NB4 (cell line): ENCODE data around the gene PRUNE2.
A peak's percentile ranks its signal among the peaks of the same experiment; 100 is the strongest.

Source experiments
- DNase-seq: peaks from one replicate; pipeline ENCODE4 v3.0.0; 2010; ENCODE audit warnings: low read depth
- H3K4me3 ChIP-seq: one replicate; pipeline ENCODE4 v1.5.1; 2011; ENCODE audit warnings: mild to moderate bottlenecking, low read depth, low read length, moderate library complexity
- MYC ChIP-seq: IDR thresholded peaks from 2 replicates; pipeline ENCODE4 v1.6.1; 2011; ENCODE audit warnings: low read depth, low read length
- POLR2A ChIP-seq: IDR thresholded peaks from 2 replicates; pipeline ENCODE4 v1.6.1; 2011; ENCODE audit warnings: mild to moderate bottlenecking; ENCODE audit not compliant: insufficient read length; ENCODE audit errors: extremely low read depth
- TF ChIP-seq, protein P1 (sequence below): IDR thresholded peaks from one replicate; pipeline ENCODE4 v1.5.1; 2012; ENCODE audit warnings: low read depth, low read length
- TF ChIP-seq, protein P2 (sequence below): IDR thresholded peaks from 2 replicates; pipeline ENCODE4 v1.6.1; 2011; ENCODE audit warnings: low read depth, low read length

PRUNE2 gene

DNA sequence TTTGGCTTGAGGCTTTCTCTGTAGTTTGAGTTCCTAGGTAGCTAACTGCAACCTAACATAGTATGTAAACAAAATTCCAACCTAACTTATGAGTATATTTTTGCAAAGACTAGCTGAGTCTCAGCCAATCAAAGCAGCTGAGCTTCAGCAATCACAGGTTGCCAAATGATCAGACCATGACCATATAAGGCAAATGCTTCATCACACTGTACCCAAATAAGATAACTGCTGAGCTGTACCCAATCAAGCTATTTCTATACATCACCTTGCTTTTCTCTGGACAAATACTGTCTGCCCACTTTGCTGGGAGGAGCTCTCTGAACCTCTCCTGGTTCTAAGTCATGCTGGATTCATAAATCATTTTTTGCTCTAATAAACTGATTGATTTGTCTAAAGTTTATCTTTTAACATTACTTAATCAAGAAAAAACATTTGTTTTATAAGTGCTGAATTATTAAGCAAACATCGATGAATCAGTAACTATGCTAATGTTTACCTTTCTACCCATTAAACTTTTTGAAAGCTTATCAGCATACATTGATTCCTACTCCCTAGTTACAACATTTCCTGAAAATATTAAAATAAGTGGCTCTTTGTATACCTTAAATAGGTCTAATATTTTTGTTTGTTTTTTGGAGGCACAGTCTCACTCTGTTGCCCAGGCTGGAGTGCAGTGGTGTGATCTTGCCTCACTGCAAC lies 271.4 kb downstream of the PRUNE2 start:
- no peak overlapping the region for H3K4me3 ChIP-seq
- peak; percentile 64 for DNase-seq
- TF ChIP-seq, protein P1, sequence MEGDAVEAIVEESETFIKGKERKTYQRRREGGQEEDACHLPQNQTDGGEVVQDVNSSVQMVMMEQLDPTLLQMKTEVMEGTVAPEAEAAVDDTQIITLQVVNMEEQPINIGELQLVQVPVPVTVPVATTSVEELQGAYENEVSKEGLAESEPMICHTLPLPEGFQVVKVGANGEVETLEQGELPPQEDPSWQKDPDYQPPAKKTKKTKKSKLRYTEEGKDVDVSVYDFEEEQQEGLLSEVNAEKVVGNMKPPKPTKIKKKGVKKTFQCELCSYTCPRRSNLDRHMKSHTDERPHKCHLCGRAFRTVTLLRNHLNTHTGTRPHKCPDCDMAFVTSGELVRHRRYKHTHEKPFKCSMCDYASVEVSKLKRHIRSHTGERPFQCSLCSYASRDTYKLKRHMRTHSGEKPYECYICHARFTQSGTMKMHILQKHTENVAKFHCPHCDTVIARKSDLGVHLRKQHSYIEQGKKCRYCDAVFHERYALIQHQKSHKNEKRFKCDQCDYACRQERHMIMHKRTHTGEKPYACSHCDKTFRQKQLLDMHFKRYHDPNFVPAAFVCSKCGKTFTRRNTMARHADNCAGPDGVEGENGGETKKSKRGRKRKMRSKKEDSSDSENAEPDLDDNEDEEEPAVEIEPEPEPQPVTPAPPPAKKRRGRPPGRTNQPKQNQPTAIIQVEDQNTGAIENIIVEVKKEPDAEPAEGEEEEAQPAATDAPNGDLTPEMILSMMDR: no peak
- TF ChIP-seq, protein P2, sequence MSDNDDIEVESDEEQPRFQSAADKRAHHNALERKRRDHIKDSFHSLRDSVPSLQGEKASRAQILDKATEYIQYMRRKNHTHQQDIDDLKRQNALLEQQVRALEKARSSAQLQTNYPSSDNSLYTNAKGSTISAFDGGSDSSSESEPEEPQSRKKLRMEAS: no peak
- no peak for TF ChIP-seq POLR2A
- TF ChIP-seq MYC: no peak

DNA sequence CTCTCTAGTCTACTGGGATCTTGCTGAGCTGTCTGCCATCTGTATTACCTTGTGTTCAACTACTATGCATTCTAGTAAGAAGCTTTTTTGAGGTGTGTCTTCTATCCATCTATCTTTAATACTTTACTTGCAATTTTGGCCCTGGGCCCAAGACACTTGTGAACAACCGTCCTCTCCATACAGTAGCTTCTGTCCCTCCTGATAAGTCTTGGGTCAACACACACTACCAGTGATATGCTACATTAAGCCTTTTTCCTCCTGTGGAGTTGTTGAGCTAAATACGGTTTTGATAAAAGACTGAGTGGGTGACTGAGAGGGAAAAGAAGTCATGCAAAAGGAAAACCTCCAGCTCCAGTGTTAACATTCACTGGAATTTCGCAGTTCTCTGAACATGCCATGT lies 275.0 kb downstream of the PRUNE2 start:
- H3K4me3 ChIP-seq: no peak overlapping the region
- TF ChIP-seq, protein P1: no peak
- no peak for DNase-seq

DNA sequence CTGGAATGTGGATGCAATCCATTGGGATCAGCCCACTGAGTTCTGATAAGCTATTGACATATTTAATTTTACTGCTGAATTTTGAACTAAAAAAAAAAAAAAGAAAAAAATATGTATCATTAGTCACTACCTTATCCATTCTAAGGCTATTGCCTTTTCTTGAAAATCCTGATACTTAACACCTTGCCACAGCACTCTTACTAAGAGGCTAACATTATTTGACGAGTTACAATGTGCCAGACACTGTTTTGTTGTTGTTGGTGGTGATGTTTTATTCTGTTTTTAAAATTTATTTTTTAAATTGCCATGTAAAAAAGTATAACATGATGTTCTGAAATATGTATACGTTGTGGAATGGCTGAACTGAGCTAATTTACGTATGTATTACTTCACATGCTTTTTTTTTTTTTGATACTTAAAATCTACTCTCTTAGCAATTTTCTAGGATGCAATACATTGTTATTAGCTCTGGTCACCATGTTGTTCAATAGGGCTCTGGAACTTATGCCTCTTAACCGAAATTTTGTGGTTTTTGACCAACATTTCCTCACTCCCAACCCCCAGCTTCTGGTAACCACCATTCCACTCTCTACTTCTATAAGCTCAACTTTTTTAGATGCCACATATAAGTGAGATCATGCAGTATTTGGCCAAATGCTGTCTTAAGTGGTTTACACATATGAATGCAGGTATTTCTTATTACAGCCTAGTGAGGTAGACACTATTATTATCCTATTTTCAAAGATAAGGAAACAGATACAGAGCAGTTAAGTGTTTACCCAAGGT lies 276.5 kb downstream of the PRUNE2 start:
- H3K4me3 ChIP-seq: peak overlapping the region; percentile 9
- DNase-seq: peak; percentile 95
- TF ChIP-seq POLR2A (no peak), MYC (peak; percentile 50; the same call in 1 of the 2 replicates)
- TF ChIP-seq, protein P2: 0 out of 2 replicates have a peak, but pooled peaks have one; percentile 32
- TF ChIP-seq, protein P1: no peak

DNA sequence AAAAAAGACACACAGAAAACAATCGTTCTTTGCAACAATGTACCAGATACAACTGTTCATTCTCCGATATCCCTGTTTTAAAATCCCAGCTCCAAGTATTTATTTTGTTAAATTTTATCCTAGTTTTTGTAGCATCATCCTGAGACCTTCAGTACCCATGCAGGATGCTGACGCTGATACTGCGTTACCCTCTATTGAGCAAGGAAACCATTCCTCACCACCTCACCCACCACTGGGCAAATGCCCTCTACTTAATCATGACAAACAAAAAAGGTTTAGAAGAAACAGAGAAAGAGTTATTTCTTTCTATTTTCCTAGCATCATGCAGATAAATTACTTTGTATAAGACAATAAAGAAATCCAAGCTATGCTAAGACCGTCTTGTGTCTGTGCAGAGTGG lies 277.8 kb downstream of the PRUNE2 start:
- no peak for DNase-seq
- TF ChIP-seq, protein P1: no peak
- TF ChIP-seq POLR2A (no peak), MYC (no peak)
- TF ChIP-seq, protein P2: no peak
- H3K4me3 ChIP-seq: no peak overlapping the region

DNA sequence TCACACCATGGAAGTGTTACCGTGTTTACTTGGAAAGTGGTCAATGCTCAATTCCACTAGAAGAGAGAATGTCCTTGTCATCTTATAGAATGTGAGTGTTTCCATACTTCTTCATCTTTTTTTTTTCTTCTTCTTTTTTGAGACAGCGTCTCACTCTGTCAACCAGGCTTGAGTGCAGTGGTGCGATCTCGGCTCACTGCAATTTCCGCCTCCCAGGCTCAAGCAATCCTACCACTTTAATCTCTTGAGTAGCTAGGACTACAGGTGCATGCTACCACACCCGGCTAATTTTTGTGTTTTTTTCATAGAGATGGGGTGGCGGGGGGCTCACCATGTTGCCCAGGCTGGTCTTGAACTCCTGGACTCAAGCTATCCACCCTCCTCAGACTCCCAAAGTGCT lies 278.9 kb downstream of the PRUNE2 start:
- TF ChIP-seq POLR2A: no peak
- TF ChIP-seq, protein P2: no peak
- TF ChIP-seq MYC: no peak
- TF ChIP-seq, protein P1: no peak
- DNase-seq: no peak
- no peak overlapping the region for H3K4me3 ChIP-seq
